NCI-H460 (cell line): Measurements from ENCODE around the gene LSAMP. TPM values are rescaled to one million over a fixed set of nuclear protein-coding genes. Genes with fewer than 3 reads are reported as not detected.

Experiments
- DNase-seq: peaks from one replicate; pipeline ENCODE4 v3.0.0-alpha.2; 2016; ENCODE audit warnings: low read depth; ENCODE audit errors: extremely low read depth
- total RNA-seq: library from RNA; depleted of rRNA; stranded (reverse); fragments of >200 nt; shearing (Covaris generic); gene quantifications from 2 replicates; pipeline ENCODE4 v1.2.3, GENCODE V29; 2014

The LSAMP gene
- total RNA-seq, 1 experiment from 2014 or later = 11.5 TPM

- DNase-seq = no peak
Measured at GRCh38 chr3:115989684-115990421, 455.4 kb downstream of the LSAMP start.

DNA sequence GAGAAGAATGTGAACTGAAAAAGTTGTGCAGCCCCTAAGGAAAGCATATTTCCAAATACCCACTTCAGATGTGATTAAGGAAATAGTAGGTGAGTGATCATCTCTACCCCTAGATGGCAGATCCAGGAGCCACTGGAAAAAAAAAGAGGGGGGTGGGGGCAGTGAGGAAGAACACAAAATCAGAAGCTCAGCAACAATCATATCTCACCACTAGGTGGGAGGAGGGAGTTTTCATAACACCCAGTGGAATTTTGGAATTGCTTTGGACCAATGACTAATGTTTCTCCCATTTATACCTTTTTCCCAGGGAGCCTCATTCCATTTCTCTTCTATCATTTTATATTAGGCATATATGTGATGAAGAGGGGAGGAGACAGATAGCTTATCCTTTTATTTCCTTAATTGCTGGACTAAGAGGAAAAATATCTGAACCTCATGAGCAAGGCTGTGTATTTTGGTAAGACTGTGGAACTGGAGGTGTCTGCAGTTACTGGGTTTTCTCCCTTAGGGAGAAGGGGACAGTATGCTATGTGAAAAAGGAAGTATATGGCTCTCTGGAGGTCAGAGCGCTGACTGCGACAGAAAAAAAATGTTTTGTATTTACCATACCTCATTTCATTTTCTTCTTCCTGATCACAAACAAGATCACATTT is 458.6 kb downstream of the LSAMP start:
- no peak for DNase-seq

DNA sequence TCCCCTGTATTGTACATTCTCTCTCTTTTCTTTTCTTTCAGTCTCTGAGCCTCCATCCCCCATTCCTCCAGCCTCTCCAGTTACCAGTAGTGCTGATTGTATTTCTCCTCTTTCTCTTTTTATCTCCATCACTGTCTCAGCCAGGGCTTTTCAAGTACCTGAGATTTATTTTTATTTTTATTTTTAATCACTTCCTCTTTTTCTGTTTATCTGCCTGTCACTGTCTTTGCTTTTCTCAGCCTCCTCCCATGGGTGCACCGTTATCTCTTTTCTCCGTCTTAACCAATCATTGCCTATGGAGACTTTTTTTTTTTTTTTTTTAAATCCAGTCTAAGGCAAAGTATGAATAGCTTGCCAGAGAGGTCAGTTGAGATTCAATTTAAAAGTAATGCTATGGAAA is 462.7 kb downstream of the LSAMP start:
- no peak for DNase-seq

GRCh38 chr3:115982108-115982507 is 463.2 kb downstream of the LSAMP start:
- no peak for DNase-seq

DNA sequence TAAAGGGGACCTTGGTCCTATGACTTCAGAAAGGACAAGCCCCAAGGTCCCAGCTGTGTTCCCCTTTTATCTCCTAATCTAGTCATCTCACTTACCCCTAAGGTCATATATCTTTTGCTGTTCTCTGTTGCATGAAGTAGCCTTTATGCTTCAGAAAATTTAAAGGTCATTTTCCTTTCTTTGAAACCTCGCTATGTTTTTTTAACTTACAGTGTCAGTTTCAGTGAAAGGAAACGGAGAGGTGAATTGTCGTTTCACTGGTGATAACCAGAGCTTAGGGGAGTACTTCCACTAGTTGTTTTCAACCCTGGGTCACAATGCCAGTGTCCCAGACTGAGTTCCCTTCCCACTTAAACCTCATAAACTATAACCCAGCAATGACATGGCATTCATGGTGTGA is 464.6 kb downstream of the LSAMP start:
- DNase-seq = no peak

DNA sequence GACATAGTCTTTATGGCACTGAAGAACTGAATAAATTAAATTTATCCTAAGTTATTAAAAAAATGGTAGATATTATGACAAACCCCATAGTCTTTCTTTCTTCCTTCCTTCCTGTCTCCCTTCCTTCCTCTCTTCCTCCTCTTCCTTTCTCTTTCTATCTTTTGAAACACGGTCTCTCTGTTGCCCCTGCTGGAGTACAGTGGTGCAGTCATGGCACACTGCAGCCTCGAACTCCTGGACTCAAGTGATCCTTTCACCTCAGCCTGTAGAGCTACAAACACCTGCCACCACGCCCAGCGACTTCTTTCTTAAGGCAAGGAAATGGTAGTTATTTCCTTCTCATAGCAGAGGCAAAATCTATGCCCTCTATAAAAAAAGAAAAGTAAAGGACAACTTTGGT is 467.4 kb downstream of the LSAMP start:
- DNase-seq = no peak

DNA sequence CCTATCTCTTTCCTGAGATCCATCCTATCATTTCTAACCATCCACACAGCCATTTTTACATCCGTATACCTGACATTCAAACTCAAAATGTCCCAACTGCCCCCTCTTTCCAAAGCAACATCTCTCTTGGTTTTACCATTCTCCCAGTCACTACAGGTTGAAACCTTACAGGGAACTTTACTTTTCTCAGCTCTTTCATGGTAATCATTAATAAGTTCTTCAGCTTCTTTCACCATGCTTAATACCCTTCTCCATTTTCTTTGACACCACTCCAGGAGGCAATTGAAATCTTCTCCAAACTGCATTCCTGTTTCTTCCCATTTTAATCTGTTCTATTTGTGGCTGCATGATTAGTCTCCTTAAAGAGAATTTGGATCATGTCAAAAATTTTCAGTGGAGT is 469.5 kb downstream of the LSAMP start:
- DNase-seq = no peak

GRCh38 chr3:115975353-115975752 is 469.9 kb downstream of the LSAMP start:
- DNase-seq = no peak

GRCh38 chr3:115974940-115975339 is 470.3 kb downstream of the LSAMP start:
- no peak for DNase-seq

DNA sequence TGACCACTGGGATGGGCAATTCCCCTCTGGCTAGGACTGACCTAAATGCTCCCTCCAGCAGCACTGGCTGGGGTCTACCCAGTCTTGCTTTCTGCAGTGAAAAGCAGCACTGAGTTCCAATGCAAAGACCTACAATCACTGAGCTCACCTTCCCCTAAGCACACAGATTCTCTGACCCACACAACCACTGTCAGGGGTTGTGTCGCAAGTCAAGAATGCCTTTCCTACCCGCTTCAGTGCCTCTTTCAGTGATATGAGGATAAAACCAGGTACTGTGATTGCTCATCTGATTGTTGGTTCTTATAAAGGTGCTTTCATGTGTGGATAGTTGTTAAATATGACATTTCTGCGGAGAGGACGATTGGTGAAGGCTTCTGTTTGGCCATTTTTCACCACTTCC is 476.4 kb downstream of the LSAMP start:
- DNase-seq = no peak

DNA sequence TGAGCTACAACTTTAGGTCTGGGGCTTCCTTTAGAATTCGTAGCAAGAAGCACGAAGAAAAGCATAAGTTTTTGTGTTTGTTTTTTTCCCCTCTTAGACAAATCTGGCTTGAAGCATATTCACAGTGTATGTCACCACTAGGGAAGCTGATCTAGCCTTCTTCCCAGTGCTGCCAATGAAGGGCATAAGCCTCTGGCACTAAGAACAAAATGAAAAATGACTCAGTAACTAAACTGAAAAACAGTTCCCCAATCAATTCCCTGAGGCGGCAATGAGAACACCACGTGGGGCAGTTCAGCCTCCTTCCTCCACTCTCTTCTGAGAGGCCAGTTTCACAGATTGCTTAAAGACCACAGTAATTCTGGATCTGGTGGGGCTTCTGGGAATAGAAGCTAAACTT is 483.9 kb downstream of the LSAMP start:
- no peak for DNase-seq

DNA sequence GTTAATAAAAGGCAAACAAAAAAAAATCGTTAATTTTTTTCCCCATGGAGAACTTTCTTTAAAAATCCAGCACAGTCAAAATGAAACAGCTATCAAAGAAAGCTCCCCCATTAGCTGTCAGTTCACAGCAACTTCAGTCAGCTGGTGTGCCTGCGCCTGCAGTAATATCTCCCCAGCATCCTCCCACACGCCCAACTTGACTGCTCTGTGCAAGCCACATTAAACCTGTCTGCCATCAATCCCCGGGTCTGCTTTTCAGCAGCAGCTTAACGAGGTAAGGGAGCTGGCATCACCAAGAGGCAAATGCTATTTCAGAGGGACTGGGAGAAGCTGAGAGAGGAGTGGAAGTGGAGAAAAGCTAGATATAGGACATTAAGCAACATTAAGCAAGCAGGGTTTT is 484.5 kb downstream of the LSAMP start:
- no peak for DNase-seq

GRCh38 chr3:115958526-115958925 is 486.8 kb downstream of the LSAMP start:
- DNase-seq = no peak

GRCh38 chr3:115947325-115947724 is 498.0 kb downstream of the LSAMP start:
- no peak for DNase-seq

GRCh38 chr3:115943579-115943978 is 501.7 kb downstream of the LSAMP start:
- DNase-seq = no peak

DNA sequence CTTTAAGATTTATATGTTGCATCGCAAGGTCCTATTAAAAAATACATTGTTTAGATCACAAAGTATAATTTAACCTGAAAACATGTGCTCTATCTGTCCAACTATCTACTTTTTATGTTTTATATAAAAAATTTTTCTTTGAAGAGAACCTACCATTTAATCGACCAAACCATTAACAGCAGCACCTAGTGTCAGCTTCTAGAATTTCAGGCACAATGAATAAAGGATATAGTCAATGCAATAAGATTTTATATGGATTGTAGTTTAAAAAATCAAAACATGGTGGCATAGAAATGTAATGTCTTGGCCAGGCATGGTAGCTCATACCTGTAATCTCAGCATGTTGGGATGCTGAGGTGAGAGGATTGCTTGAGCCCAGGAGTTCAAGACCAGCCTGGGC is 508.2 kb downstream of the LSAMP start:
- no peak for DNase-seq

GRCh38 chr3:115932807-115933206 is 512.5 kb downstream of the LSAMP start:
- DNase-seq = no peak

DNA sequence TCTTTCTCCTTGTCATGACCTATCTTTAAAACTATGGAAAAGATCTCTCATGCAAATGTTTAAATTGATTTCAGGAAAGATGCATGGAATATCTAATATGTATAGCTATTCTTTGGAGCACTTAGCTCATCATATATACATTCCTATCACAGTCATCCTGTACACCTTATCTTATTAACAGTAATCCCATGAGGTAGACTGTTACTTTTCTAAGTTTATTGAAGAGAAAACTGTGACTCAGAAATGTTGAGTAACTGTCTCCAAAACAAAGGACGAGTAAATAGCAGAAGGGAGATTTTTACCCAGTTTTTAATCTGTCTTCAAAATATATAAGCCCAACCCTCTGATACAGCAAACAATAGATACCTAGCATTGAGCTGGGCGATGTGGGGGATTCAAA is 513.7 kb downstream of the LSAMP start:
- DNase-seq = no peak

GRCh38 chr3:115930922-115931321 is 514.4 kb downstream of the LSAMP start:
- no peak for DNase-seq

- no peak for DNase-seq
Measured at GRCh38 chr3:115930168-115930567, 515.1 kb downstream of the LSAMP start.

DNA sequence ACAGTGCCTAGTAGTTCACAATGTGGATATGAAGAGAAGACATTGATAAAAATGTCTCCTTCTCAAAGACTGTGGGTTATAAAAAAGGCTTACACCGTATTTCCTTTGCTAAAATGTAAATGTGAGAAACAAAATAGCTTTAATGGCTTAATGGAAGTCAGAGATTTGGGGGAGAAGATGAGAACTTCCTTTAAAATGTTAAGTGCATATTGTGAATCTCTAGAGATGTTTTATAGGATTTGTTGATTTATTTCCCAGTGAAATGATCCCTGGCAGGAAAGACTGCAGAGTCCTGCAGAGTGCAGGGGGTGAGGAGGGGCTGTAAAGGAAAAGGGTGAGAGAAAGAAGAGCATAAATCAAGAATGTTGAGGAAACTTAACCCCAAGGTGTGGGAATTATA is 516.9 kb downstream of the LSAMP start:
- DNase-seq = no peak

DNA sequence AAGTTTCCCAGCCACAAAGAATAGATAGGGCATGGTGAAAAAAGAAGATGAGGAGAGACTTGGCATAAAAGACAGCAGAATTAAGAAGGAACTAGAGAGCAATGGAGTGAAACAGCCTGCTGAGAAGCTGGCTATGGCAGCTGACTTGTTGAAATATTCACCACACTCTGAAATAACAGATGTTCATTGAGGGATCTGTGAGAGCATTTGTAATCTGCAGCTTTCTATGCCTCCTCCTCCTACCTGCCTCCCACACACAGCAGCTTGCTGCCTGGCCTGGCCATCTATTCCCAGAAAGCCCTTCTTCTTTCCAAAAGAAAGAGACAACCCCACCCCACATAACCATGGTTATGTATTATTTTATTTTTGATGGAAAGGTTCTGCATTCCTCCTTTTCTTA is 518.1 kb downstream of the LSAMP start:
- no peak for DNase-seq
